HCT116 (cell line): ENCODE results near the gene BCL11B. TPM values are rescaled to one million over a fixed set of nuclear protein-coding genes. Genes with fewer than 3 reads are reported as not detected.

Source experiments
- ATAC-seq: fragments of 200-7000 bp; cut with Tn5 transposase; 2 replicates; pipeline ENCODE4 v1.9.1; 2020; ENCODE audit warnings: mild to moderate bottlenecking, moderate library complexity
- BruUV-seq: library from RNA; stranded (reverse); fragments of 400-500 nt; replicated peaks from 2 replicates; lab custom pipeline; 2021; lab: Mats Ljungman, UMichigan
- CTCF ChIA-PET: fragments of 300-600 bp; sonication (Branson Sonifier 250); formaldehyde crosslinking; loops from one replicate; lab custom pipeline; 2021; ENCODE audit warnings: antibody characterized with exemption; lab: Charles Lee
- POLR2A ChIA-PET: fragments of 300-600, 350-600 bp; sonication (Branson Sonifier 250); formaldehyde crosslinking; loops from one replicate; lab custom pipeline; 2021; ENCODE audit warnings: antibody characterized with exemption; lab: Charles Lee
- RAD21 ChIA-PET, 2 experiments: fragments of 300-600 bp; sonication (Branson Sonifier 250); formaldehyde crosslinking; loops; one replicate each; lab custom pipeline; 2023; ENCODE audit warnings: low total read pairs in 2 of 2; ENCODE audit not compliant: uncharacterized antibody in 2 of 2, unreplicated experiment in 2 of 2, low non-redundant PET in 1 of 2; lab: Charles Lee
- DNase-seq: peaks from one replicate; pipeline ENCODE4 v3.0.0-alpha.2; 2010; ENCODE audit warnings: low read depth, low spot score
- H2AFZ ChIP-seq: fragments of 200-600 bp; shearing (Covaris generic), sonication (generic); 2 replicates; pipeline ENCODE4 v1.6.1; 2017; ENCODE audit warnings: low read depth, mixed run types, mixed read lengths, antibody characterized with exemption, low read length; ENCODE audit not compliant: poor library complexity, severe bottlenecking
- H3K27ac ChIP-seq: 2 replicates; pipeline ENCODE4 v1.5.1; 2012; ENCODE audit warnings: low read depth, low read length
- H3K27me3 ChIP-seq: fragments of 200-600 bp; sonication (generic); 2 replicates; pipeline ENCODE4 v1.6.1; 2016; ENCODE audit warnings: mixed run types, low read length, mixed read lengths; ENCODE audit not compliant: insufficient read depth
- H3K36me3 ChIP-seq, 2 experiments: fragments of 200-500 bp in 1 of 2; fragments of 200-600 bp in 1 of 2; sonication (Bioruptor generic) in 1 of 2; sonication (generic) in 1 of 2; 2 replicates each; pipeline versions ENCODE4 v1.5.1 to v1.6.1; 2014 to 2016; ENCODE audit warnings: low read length in 2 of 2, inconsistent platforms in 1 of 2, mixed read lengths in 1 of 2, mixed run types in 1 of 2; ENCODE audit not compliant: insufficient read depth in 2 of 2, control insufficient read depth in 1 of 2
- H3K4me1 ChIP-seq, 2 experiments: fragments of 200-600 bp in 1 of 2; sonication (generic) in 1 of 2; 2 replicates each; pipeline versions ENCODE4 v1.5.1 to v1.6.1; 2012 to 2017; ENCODE audit warnings: low read length in 2 of 2, inconsistent platforms in 1 of 2, mild to moderate bottlenecking in 1 of 2, mixed read lengths in 1 of 2, mixed run types in 1 of 2, moderate library complexity in 1 of 2; ENCODE audit not compliant: insufficient read depth in 2 of 2, control insufficient read depth in 1 of 2
- H3K4me2 ChIP-seq: fragments of 200-600 bp; sonication (generic); 2 replicates; pipeline ENCODE4 v1.6.1; 2017; ENCODE audit warnings: mixed run types, low read length, mixed read lengths
- H3K4me3 ChIP-seq, 2 experiments: fragments of 200-600 bp in 1 of 2; sonication (generic) in 1 of 2; replicated peaks in 1 of 2; 2 replicates each; pipeline ENCODE4 v1.5.1; 2011 to 2016; ENCODE audit warnings: low read length in 2 of 2, control low read depth in 1 of 2, low read depth in 1 of 2, mild to moderate bottlenecking in 1 of 2, mixed read lengths in 1 of 2, mixed run types in 1 of 2
- H3K79me2 ChIP-seq: fragments of 200-600 bp; sonication (generic); 2 replicates; pipeline ENCODE4 v1.6.1; 2017; ENCODE audit warnings: mild to moderate bottlenecking, mixed run types, low read length, moderate library complexity, mixed read lengths; ENCODE audit not compliant: insufficient read depth
- H3K9ac ChIP-seq: fragments of 200-600 bp; sonication (generic); 2 replicates; pipeline ENCODE4 v1.6.1; 2016; ENCODE audit warnings: low read length, mixed read lengths
- H3K9me2 ChIP-seq: fragments of 200-600 bp; sonication (generic), shearing (Covaris generic); 2 replicates; pipeline ENCODE4 v1.6.1; 2017; ENCODE audit warnings: mixed run types, mild to moderate bottlenecking, moderate library complexity; ENCODE audit not compliant: insufficient read depth
- H3K9me3 ChIP-seq, 2 experiments: fragments of 200-500 bp in 1 of 2; fragments of 200-600 bp in 1 of 2; sonication (Bioruptor generic) in 1 of 2; sonication (generic) in 1 of 2; 2 replicates each; pipeline ENCODE4 v1.6.1; 2014 to 2017; ENCODE audit warnings: low read length in 2 of 2, mixed read lengths in 2 of 2, inconsistent platforms in 1 of 2, low read depth in 1 of 2, mild to moderate bottlenecking in 1 of 2, mixed run types in 1 of 2, moderate library complexity in 1 of 2; ENCODE audit not compliant: control insufficient read depth in 1 of 2, insufficient read depth in 1 of 2
- H4K20me1 ChIP-seq: fragments of 200-600 bp; sonication (generic), shearing (Covaris generic); 2 replicates; pipeline ENCODE4 v1.6.1; 2017; ENCODE audit warnings: mixed run types, mild to moderate bottlenecking, moderate library complexity; ENCODE audit not compliant: insufficient read depth
- EZH2 ChIP-seq: fragments of 200-600 bp; sonication (generic); IDR thresholded peaks from 2 replicates; pipeline ENCODE4 v1.6.1; 2017; ENCODE audit warnings: antibody characterized with exemption, mixed run types
- SIN3A ChIP-seq: IDR thresholded peaks from 2 replicates; pipeline ENCODE4 v1.6.1; 2012; ENCODE audit warnings: low read depth
- YY1 ChIP-seq: IDR thresholded peaks from 2 replicates; pipeline ENCODE4 v1.6.1; 2011; ENCODE audit warnings: low read length, low read depth, moderate library complexity, mild to moderate bottlenecking; ENCODE audit not compliant: insufficient replicate concordance; ENCODE audit errors: extremely low read depth
- ZFX ChIP-seq: fragments of 450-650 bp; IDR thresholded peaks from 2 replicates; pipeline ENCODE4 v1.6.1; 2017
- ZNF274 ChIP-seq: fragments of 200-500 bp; sonication (Bioruptor generic); IDR thresholded peaks from 2 replicates; pipeline ENCODE4 v1.6.1; 2014; ENCODE audit warnings: mild to moderate bottlenecking, low read depth, low read length, inconsistent platforms
- intact Hi-C: fragments of 100-400 bp; cut with micrococcal nuclease; formaldehyde crosslinking; loops from 2 replicates; pipeline ENCODE4 v1.10.0; 2022
- total RNA-seq: library from RNA; stranded (reverse); gene quantifications from one replicate; pipeline ENCODE4 v1.2.1, GENCODE V29; 2021; ENCODE audit not compliant: unreplicated experiment
- TF ChIP-seq, protein P1 (sequence below): IDR thresholded peaks from 2 replicates; pipeline ENCODE4 v1.6.1; 2011; ENCODE audit warnings: mild to moderate bottlenecking, low read length, moderate library complexity; ENCODE audit not compliant: insufficient replicate concordance; ENCODE audit errors: extremely low read depth
- TF ChIP-seq, protein P2 (sequence below), 3 experiments: fragments of 200-600 bp in 1 of 3; sonication (generic) in 1 of 3; IDR thresholded peaks in 2 of 3; conservative IDR thresholded peaks in 1 of 3; 2 replicates each; pipeline ENCODE4 v1.5.1; 2012 to 2017; ENCODE audit warnings: low read depth in 2 of 3, low read length in 2 of 3, antibody characterized with exemption in 1 of 3, borderline replicate concordance in 1 of 3, control low read depth in 1 of 3, mild to moderate bottlenecking in 1 of 3, mixed read lengths in 1 of 3, mixed run types in 1 of 3, moderate library complexity in 1 of 3; ENCODE audit not compliant: insufficient read depth in 1 of 3

BCL11B gene
- total RNA-seq, 1 experiment from 2014 or later = 1.1 TPM

DNA sequence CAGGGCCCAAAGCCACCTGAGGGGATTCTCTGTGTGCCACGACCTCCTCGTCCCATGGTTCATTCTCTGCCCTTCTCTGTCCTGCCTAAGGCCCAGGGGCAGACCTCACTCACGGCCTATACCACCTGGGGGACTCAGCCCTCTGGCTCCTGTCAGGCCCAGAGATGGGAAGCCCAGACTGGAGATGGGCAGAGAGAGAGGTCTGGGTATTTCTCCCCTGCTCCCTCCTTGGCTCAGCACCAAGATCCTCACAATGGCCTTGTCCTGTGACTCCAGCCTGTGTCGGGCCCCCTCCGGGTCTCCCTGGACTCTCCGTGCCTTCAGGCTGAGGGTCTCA, 46.9 kb upstream of the BCL11B start (continued):
- TF ChIP-seq, protein P1, sequence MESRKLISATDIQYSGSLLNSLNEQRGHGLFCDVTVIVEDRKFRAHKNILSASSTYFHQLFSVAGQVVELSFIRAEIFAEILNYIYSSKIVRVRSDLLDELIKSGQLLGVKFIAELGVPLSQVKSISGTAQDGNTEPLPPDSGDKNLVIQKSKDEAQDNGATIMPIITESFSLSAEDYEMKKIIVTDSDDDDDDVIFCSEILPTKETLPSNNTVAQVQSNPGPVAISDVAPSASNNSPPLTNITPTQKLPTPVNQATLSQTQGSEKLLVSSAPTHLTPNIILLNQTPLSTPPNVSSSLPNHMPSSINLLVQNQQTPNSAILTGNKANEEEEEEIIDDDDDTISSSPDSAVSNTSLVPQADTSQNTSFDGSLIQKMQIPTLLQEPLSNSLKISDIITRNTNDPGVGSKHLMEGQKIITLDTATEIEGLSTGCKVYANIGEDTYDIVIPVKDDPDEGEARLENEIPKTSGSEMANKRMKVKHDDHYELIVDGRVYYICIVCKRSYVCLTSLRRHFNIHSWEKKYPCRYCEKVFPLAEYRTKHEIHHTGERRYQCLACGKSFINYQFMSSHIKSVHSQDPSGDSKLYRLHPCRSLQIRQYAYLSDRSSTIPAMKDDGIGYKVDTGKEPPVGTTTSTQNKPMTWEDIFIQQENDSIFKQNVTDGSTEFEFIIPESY = no peak
- TF ChIP-seq ZFX = no peak
- TF ChIP-seq YY1 = no peak
- TF ChIP-seq, all 23 proteins: peak for 0

DNA sequence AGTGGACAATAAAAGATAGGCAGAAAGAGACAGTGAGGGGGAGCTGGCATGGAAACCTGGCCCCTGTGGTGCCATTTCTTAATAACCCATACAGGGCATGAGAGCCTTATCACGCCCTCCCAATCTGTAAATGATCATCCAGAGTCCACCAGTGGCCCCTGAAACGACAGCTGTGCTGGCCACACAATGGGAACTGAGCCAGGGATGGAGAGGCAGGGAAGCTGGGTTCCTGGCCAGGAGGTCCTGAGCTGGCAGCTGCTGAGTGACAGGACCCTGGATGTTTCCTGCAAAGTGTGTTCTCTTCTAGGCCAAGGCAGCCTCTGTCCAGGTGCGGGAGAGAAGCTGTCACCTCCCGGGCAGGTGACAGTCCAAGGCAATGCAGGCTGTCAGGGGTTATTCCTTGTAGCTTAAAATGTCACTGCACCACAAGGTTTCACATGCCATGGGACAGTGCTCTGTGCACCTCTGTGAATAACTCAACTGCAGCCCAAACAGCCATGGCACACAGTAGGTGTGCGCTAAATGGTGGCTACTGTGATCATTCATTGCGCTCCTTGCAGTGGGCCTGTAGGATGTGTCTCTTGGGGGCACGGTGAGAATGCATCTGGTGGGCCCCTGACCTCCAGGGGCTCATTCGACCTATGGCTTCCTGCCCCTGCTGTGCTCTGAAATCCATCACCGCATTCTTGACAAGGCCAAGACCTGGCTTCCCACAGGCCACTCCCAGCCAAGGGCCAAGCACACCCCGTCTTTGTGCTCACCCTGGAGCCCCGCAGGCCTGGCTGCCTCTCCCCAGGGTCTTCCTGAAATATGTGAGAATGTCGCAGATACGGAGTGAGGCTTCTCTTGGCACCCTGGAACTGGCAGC, 46.3 kb upstream of the BCL11B start:
- ChIA-PET POLR2A (no interaction called here), RAD21 (no interaction called here), CTCF (no interaction called here)
- no peaks in the 10 kb centered on the region for H3K9me2 ChIP-seq
- DNase-seq = no peak
- no peak for ATAC-seq
- peaks cover 12% of the 10 kb centered on the region; the same call in 1 of the 2 replicates for H3K27me3 ChIP-seq
- no peaks in the 10 kb centered on the region for H3K79me2 ChIP-seq
- H3K9me3 ChIP-seq = no peaks in the 10 kb centered on the region
- H3K36me3 ChIP-seq = no peaks in the 10 kb centered on the region
- no peak overlapping the region for H3K27ac ChIP-seq
- no peak overlapping the region for H2AFZ ChIP-seq
- no peak overlapping the region for H3K9ac ChIP-seq
- H4K20me1 ChIP-seq = no peaks in the 10 kb centered on the region
- intact Hi-C loops = no loop called here
- no peak overlapping the region for H3K4me2 ChIP-seq
- BruUV-seq = no TSS peak
- TF ChIP-seq, protein P2, sequence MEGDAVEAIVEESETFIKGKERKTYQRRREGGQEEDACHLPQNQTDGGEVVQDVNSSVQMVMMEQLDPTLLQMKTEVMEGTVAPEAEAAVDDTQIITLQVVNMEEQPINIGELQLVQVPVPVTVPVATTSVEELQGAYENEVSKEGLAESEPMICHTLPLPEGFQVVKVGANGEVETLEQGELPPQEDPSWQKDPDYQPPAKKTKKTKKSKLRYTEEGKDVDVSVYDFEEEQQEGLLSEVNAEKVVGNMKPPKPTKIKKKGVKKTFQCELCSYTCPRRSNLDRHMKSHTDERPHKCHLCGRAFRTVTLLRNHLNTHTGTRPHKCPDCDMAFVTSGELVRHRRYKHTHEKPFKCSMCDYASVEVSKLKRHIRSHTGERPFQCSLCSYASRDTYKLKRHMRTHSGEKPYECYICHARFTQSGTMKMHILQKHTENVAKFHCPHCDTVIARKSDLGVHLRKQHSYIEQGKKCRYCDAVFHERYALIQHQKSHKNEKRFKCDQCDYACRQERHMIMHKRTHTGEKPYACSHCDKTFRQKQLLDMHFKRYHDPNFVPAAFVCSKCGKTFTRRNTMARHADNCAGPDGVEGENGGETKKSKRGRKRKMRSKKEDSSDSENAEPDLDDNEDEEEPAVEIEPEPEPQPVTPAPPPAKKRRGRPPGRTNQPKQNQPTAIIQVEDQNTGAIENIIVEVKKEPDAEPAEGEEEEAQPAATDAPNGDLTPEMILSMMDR (IDR thresholded peaks at IDR 0.05 in 2 of 3, conservative IDR thresholded peaks at IDR 0.05 in 1 of 3; ENCODE audit: borderline replicate concordance in 1 of 3, insufficient read depth in 1 of 3, low read depth in 2 of 3, low read length in 2 of 3) = no peak
- TF ChIP-seq SIN3A = no peak
- no peak for TF ChIP-seq ZNF274
- no peak for TF ChIP-seq EZH2
- no peak for TF ChIP-seq ZFX
- peaks cover 8 to 23% of the 10 kb centered on the region in 2 experiments; a peak in 3 of 4 replicates for H3K4me1 ChIP-seq
- no peak overlapping the region for H3K4me3 ChIP-seq
